PFSK-1 (cell line): ENCODE measurements around the gene IGF2BP2.

ENCODE experiments used
- POLR2AphosphoS5 ChIP-seq: IDR thresholded peaks from 2 replicates; pipeline ENCODE4 v1.6.1; 2012; ENCODE audit warnings: low read depth, mild to moderate bottlenecking, control low read depth, low read length, moderate library complexity
- REST ChIP-seq, 2 experiments: IDR thresholded peaks; 2 replicates each; pipeline versions ENCODE4 v1.6.1 to v1.8.0; 2011 to 2012; ENCODE audit warnings: low read depth in 2 of 2, low read length in 2 of 2, control low read depth in 1 of 2, inconsistent platforms in 1 of 2, mild to moderate bottlenecking in 1 of 2, moderate library complexity in 1 of 2; ENCODE audit not compliant: insufficient read depth in 1 of 2
- SIN3A ChIP-seq: IDR thresholded peaks from 2 replicates; pipeline ENCODE4 v1.6.1; 2012; ENCODE audit warnings: mild to moderate bottlenecking, low read length, moderate library complexity, borderline replicate concordance; ENCODE audit not compliant: insufficient read depth
- TAF1 ChIP-seq: IDR thresholded peaks from 2 replicates; pipeline ENCODE4 v1.6.1; 2012; ENCODE audit warnings: low read length, control low read depth, borderline replicate concordance; ENCODE audit not compliant: insufficient read depth

- TF ChIP-seq POLR2AphosphoS5, result no peak
- TF ChIP-seq TAF1, result no peak
- no peak for TF ChIP-seq SIN3A
- TF ChIP-seq REST (IDR thresholded peaks at IDR 0.05; ENCODE audit: insufficient read depth in 1 of 2, low read depth in 2 of 2, low read length in 2 of 2), result no peak
Measured at GRCh38 chr3:185758912-185759311, 65.9 kb downstream of the IGF2BP2 start.
